Mesenchymal stem cell (in vitro differentiated cells and primary cell): ENCODE results near the gene ECPAS.
"Not testable (repeated sequence)": the region's sequence is repeated elsewhere in the genome, so short reads cannot be mapped to it uniquely, and the experiment has no call there.

ENCODE experiments used
- DNase-seq: peaks from one replicate; pipeline ENCODE4 v3.0.0-alpha.2; 2013
- H2AFZ ChIP-seq: one replicate; pipeline ENCODE4 v1.6.1; 2013; ENCODE audit warnings: low read depth, mild to moderate bottlenecking, control low read depth, inconsistent platforms, low read length, moderate library complexity
- H2AK5ac ChIP-seq: 2 replicates; pipeline ENCODE4 v1.6.1; 2013; ENCODE audit warnings: low read length, moderate library complexity, mild to moderate bottlenecking, inconsistent platforms; ENCODE audit not compliant: severe bottlenecking
- H2BK120ac ChIP-seq: one replicate; pipeline ENCODE4 v1.6.1; 2013; ENCODE audit warnings: low read depth, mild to moderate bottlenecking, inconsistent platforms, low read length, moderate library complexity
- H2BK12ac ChIP-seq, 2 experiments: one replicate each; pipeline ENCODE4 v1.6.1; 2013; ENCODE audit warnings: inconsistent platforms in 2 of 2, low read length in 2 of 2, mild to moderate bottlenecking in 2 of 2, moderate library complexity in 2 of 2, control low read depth in 1 of 2
- H2BK15ac ChIP-seq: one replicate; pipeline ENCODE4 v1.6.1; 2013; ENCODE audit warnings: mild to moderate bottlenecking, low read depth, inconsistent platforms; ENCODE audit not compliant: poor library complexity, severe bottlenecking
- H2BK5ac ChIP-seq: 2 replicates; pipeline ENCODE4 v1.6.1; 2013; ENCODE audit warnings: low read depth, mild to moderate bottlenecking, low read length, control low read depth, inconsistent platforms; ENCODE audit not compliant: poor library complexity, severe bottlenecking
- H3K14ac ChIP-seq, 2 experiments: one replicate each; pipeline ENCODE4 v1.6.1; 2013; ENCODE audit warnings: inconsistent platforms in 2 of 2, low read length in 2 of 2, control low read depth in 1 of 2, mild to moderate bottlenecking in 1 of 2, moderate library complexity in 1 of 2
- H3K18ac ChIP-seq, 2 experiments: one replicate each; pipeline ENCODE4 v1.6.1; 2013; ENCODE audit warnings: inconsistent platforms in 2 of 2, low read length in 2 of 2, control low read depth in 1 of 2, low read depth in 1 of 2, mild to moderate bottlenecking in 1 of 2
- H3K23ac ChIP-seq, 2 experiments: one replicate each; pipeline ENCODE4 v1.6.1; 2013; ENCODE audit warnings: inconsistent platforms in 2 of 2, low read length in 2 of 2, mild to moderate bottlenecking in 2 of 2, moderate library complexity in 2 of 2, control low read depth in 1 of 2
- H3K27ac ChIP-seq: 2 replicates; pipeline ENCODE4 v1.5.1; 2013; ENCODE audit warnings: mild to moderate bottlenecking, moderate library complexity, low read length, control low read depth, inconsistent platforms; ENCODE audit not compliant: poor library complexity, severe bottlenecking
- H3K27me3 ChIP-seq, 2 experiments: 2 replicates each; pipeline versions ENCODE4 v1.6.1 to v1.7.0; 2013; ENCODE audit warnings: low read length in 2 of 2, mild to moderate bottlenecking in 2 of 2, moderate library complexity in 2 of 2, control low read depth in 1 of 2, inconsistent platforms in 1 of 2; ENCODE audit not compliant: control insufficient read depth in 1 of 2, insufficient read depth in 1 of 2
- H3K36me3 ChIP-seq, 2 experiments: 2 replicates each; pipeline versions ENCODE4 v1.6.1 to v1.7.0; 2013; ENCODE audit warnings: low read length in 2 of 2, control low read depth in 1 of 2, inconsistent platforms in 1 of 2, low read depth in 1 of 2, mild to moderate bottlenecking in 1 of 2; ENCODE audit not compliant: insufficient read depth in 2 of 2, control insufficient read depth in 1 of 2
- H3K4ac ChIP-seq, 2 experiments: one replicate each; pipeline ENCODE4 v1.6.1; 2013; ENCODE audit warnings: inconsistent platforms in 2 of 2, low read length in 2 of 2, mild to moderate bottlenecking in 2 of 2, moderate library complexity in 2 of 2, control low read depth in 1 of 2, low read depth in 1 of 2
- H3K4me1 ChIP-seq: 2 replicates; pipeline ENCODE4 v1.6.1; 2013; ENCODE audit warnings: low read depth, low read length, control low read depth; ENCODE audit not compliant: control insufficient read depth, insufficient read depth
- H3K4me2 ChIP-seq: 2 replicates; pipeline ENCODE4 v1.6.1; 2013; ENCODE audit warnings: low read length, mild to moderate bottlenecking, inconsistent platforms; ENCODE audit not compliant: poor library complexity, severe bottlenecking
- H3K4me3 ChIP-seq, 2 experiments: 2 replicates each; pipeline versions ENCODE4 v1.5.1 to v1.7.0; 2013; ENCODE audit warnings: low read length in 2 of 2, mild to moderate bottlenecking in 2 of 2, control low read depth in 1 of 2, low read depth in 1 of 2; ENCODE audit not compliant: insufficient read depth in 1 of 2
- H3K79me1 ChIP-seq: replicated peaks from 2 replicates; pipeline ENCODE4 v1.6.1; 2013; ENCODE audit warnings: mild to moderate bottlenecking, control low read depth, low read length, inconsistent platforms; ENCODE audit not compliant: poor library complexity, severe bottlenecking
- H3K9ac ChIP-seq: 2 replicates; pipeline ENCODE4 v1.7.0; 2013; ENCODE audit warnings: mild to moderate bottlenecking, low read length, moderate library complexity
- H3K9me3 ChIP-seq: 2 replicates; pipeline ENCODE4 v1.7.0; 2013; ENCODE audit warnings: mild to moderate bottlenecking, low read length; ENCODE audit not compliant: control insufficient read depth
- H4K8ac ChIP-seq: one replicate; pipeline ENCODE4 v1.6.1; 2013; ENCODE audit warnings: inconsistent platforms, mild to moderate bottlenecking, low read length, moderate library complexity
- H4K91ac ChIP-seq: one replicate; pipeline ENCODE4 v1.6.1; 2013; ENCODE audit warnings: mild to moderate bottlenecking, low read length, inconsistent platforms
- WGBS: methylation state at CpG from one replicate; pipeline ENCODE4 v1.1.7; 2013; ENCODE audit warnings: mixed read lengths; 5-methylcytosine and 5-hydroxymethylcytosine counted together

ECPAS gene

GRCh38 chr9:111450124-111450523, 34.1 kb downstream of the ECPAS start:
- H2AK5ac ChIP-seq = no peak overlapping the region
- H3K9ac ChIP-seq = no peak overlapping the region
- H2BK120ac ChIP-seq = no peak overlapping the region
- peaks cover 3 to 41% of the 10 kb centered on the region in 2 experiments for H3K36me3 ChIP-seq
- H4K91ac ChIP-seq = no peak overlapping the region
- H3K18ac ChIP-seq = no peak overlapping the region
- H3K14ac ChIP-seq = no peak overlapping the region
- H3K79me1 ChIP-seq = peaks cover 17% of the 10 kb centered on the region
- no peak for DNase-seq
- H3K4me2 ChIP-seq = no peak overlapping the region
- H3K27ac ChIP-seq = no peak overlapping the region
- H2BK15ac ChIP-seq = no peak overlapping the region
- H3K4me1 ChIP-seq = no peaks in the 10 kb centered on the region
- WGBS = 53% methylated on average over 1 of the region's 2 CpGs
- H3K27me3 ChIP-seq = no peaks in the 10 kb centered on the region
- H3K4ac ChIP-seq = no peak overlapping the region
- H3K9me3 ChIP-seq = no peaks in the 10 kb centered on the region
- H2BK12ac ChIP-seq = no peak overlapping the region
- no peak overlapping the region for H4K8ac ChIP-seq
- no peak overlapping the region for H3K23ac ChIP-seq
- H2AFZ ChIP-seq = no peak overlapping the region
- H2BK5ac ChIP-seq = no peak overlapping the region
- H3K4me3 ChIP-seq = no peak overlapping the region

- peaks cover 3 to 43% of the 10 kb centered on the region in 2 experiments for H3K36me3 ChIP-seq
- H3K9me3 ChIP-seq = no peaks in the 10 kb centered on the region
- H3K4me1 ChIP-seq = no peaks in the 10 kb centered on the region
- H3K27ac ChIP-seq = no peak overlapping the region
- no peak overlapping the region for H3K18ac ChIP-seq
- no peak overlapping the region for H2BK120ac ChIP-seq
- H2AFZ ChIP-seq = no peak overlapping the region
- no peak overlapping the region for H3K4me2 ChIP-seq
- no peak overlapping the region for H3K23ac ChIP-seq
- H3K9ac ChIP-seq = no peak overlapping the region
- DNase-seq = no peak
- no peaks in the 10 kb centered on the region for H3K27me3 ChIP-seq
- no peak overlapping the region for H2BK15ac ChIP-seq
- H2BK5ac ChIP-seq = no peak overlapping the region
- H4K8ac ChIP-seq = no peak overlapping the region
- H4K91ac ChIP-seq = no peak overlapping the region
- no peak overlapping the region for H3K4ac ChIP-seq
- no peak overlapping the region for H3K14ac ChIP-seq
- H3K4me3 ChIP-seq = no peak overlapping the region
- no peak overlapping the region for H2BK12ac ChIP-seq
- H2AK5ac ChIP-seq = no peak overlapping the region
- 97% methylated on average over 1 of the region's 1 CpG for WGBS
- peaks cover 17% of the 10 kb centered on the region for H3K79me1 ChIP-seq
Measured at GRCh38 chr9:111449705-111450104, 34.5 kb downstream of the ECPAS start.

GRCh38 chr9:111445799-111446198, 38.4 kb downstream of the ECPAS start:
- not testable (repeated sequence) for H2BK5ac ChIP-seq, H3K4me3 ChIP-seq, H3K4me2 ChIP-seq, H3K23ac ChIP-seq, H3K4me1 ChIP-seq, H4K91ac ChIP-seq, DNase-seq, H3K27ac ChIP-seq, H3K4ac ChIP-seq, H3K9ac ChIP-seq, H2AK5ac ChIP-seq, H2BK120ac ChIP-seq, H2AFZ ChIP-seq, H3K14ac ChIP-seq, H3K27me3 ChIP-seq, H3K18ac ChIP-seq, H3K9me3 ChIP-seq, H4K8ac ChIP-seq, H2BK12ac ChIP-seq, H2BK15ac ChIP-seq
- Histone ChIP-seq H3K36me3 (peaks cover 3 to 75% of the 10 kb centered on the region in 2 experiments), H3K79me1 (peaks cover 18% of the 10 kb centered on the region)
- no CpG with 5 or more reads among the region's 1 CpG for WGBS

GRCh38 chr9:111443454-111443853, 40.7 kb downstream of the ECPAS start:
- no peak overlapping the region for H2AFZ ChIP-seq
- H3K4me2 ChIP-seq = no peak overlapping the region
- WGBS = 95% methylated on average over 2 of the region's 4 CpGs

More at GRCh38 chr9:111443454-111443853, 40.7 kb downstream of the ECPAS start:
- Histone ChIP-seq H4K8ac (no peak overlapping the region), H3K4me1 (no peaks in the 10 kb centered on the region), H2BK120ac (no peak overlapping the region), H3K18ac (no peak overlapping the region), H2AK5ac (no peak overlapping the region), H3K27ac (no peak overlapping the region), H2BK15ac (no peak overlapping the region), H4K91ac (no peak overlapping the region), H3K14ac (no peak overlapping the region), H2BK12ac (no peak overlapping the region), H3K4ac (no peak overlapping the region), H3K9ac (no peak overlapping the region), H3K27me3 (no peaks in the 10 kb centered on the region), H3K79me1 (peaks cover 14% of the 10 kb centered on the region), H2BK5ac (no peak overlapping the region), H3K4me3 (no peak overlapping the region), H3K23ac (no peak overlapping the region), H3K36me3 (peaks cover 3 to 74% of the 10 kb centered on the region in 2 experiments), H3K9me3 (no peaks in the 10 kb centered on the region)
- no peak for DNase-seq
